ENCODE results near the gene ZNF892. TPM values are rescaled to one million over a fixed set of nuclear protein-coding genes. Genes with fewer than 3 reads are reported as not detected.

Gene ZNF892
- polyA plus RNA-seq, 1 donor (not counting 4 experiments of a cell fraction or from before 2014, with no cell fraction given), result 1.6 TPM

- DNase-seq (ENCODE audit: low read depth, low spot score) (no peak), FAIRE-seq (no peak)
- H4K20me1 ChIP-seq (ENCODE audit: control insufficient read depth, extremely low read depth, insufficient read depth, low read length), result no peaks in the 10 kb centered on the region
- H3K27ac ChIP-seq (ENCODE audit: control insufficient read depth, insufficient read depth, low read length), result no peak overlapping the region
- H3K9me3 ChIP-seq (ENCODE audit: control insufficient read depth, low read depth, low read length), result no peaks in the 10 kb centered on the region
- H3K79me2 ChIP-seq (ENCODE audit: control insufficient read depth, insufficient read depth, low read length), result no peaks in the 10 kb centered on the region
- no peak overlapping the region for H3K9ac ChIP-seq (ENCODE audit: control insufficient read depth, extremely low read depth, insufficient read depth, low read length)
- no peaks in the 10 kb centered on the region for H3K36me3 ChIP-seq (ENCODE audit: control insufficient read depth in 2 of 2, extremely low read depth in 1 of 2, insufficient read depth in 2 of 2, low read length in 2 of 2)
- TF ChIP-seq CTCF (optimal IDR thresholded peaks at IDR 0.05 in 1 of 3, IDR thresholded peaks at IDR 0.05 in 1 of 3, conservative IDR thresholded peaks at IDR 0.05 in 1 of 3; ENCODE audit: extremely low read depth in 1 of 3, insufficient read depth in 2 of 3, low read length in 3 of 3), result no peak
- no peak for TF ChIP-seq EZH2 (IDR thresholded peaks at IDR 0.05; ENCODE audit: low read length)
- H3K4me1 ChIP-seq (ENCODE audit: control insufficient read depth, extremely low read depth, insufficient read depth, low read length), result peaks cover 4% of the 10 kb centered on the region
- no peak overlapping the region for H2AFZ ChIP-seq (ENCODE audit: control insufficient read depth, low read length)
- no peaks in the 10 kb centered on the region for H3K9me1 ChIP-seq (ENCODE audit: control insufficient read depth, extremely low read depth, insufficient read depth, low read length)
- no peak overlapping the region for H3K4me3 ChIP-seq (ENCODE audit: control insufficient read depth in 2 of 3, extremely low read depth in 1 of 3, insufficient read depth in 2 of 3, low read depth in 1 of 3, low read length in 3 of 3)
- dilution Hi-C loops (cut with MboI; ENCODE audit: extremely low pct_ligation_motif_present, low sequenced_read_pairs), result no loop called here
- no peak overlapping the region for H3K4me2 ChIP-seq (ENCODE audit: control insufficient read depth, extremely low read depth, insufficient read depth, low read depth, low read length)
- H3K27me3 ChIP-seq (ENCODE audit: control insufficient read depth, extremely low read depth, insufficient read depth, low read length), result peaks cover 8% of the 10 kb centered on the region
These were observed 24.9 kb downstream of the ZNF892 start for GRCh38 chr2:95232232-95232631.

GRCh38 chr2:95234286-95234785 lies 27.0 kb downstream of the ZNF892 start:
- Histone ChIP-seq H3K4me3 (ENCODE audit: control insufficient read depth in 2 of 3, extremely low read depth in 1 of 3, insufficient read depth in 2 of 3, low read depth in 1 of 3, low read length in 3 of 3) (no peak overlapping the region), H3K9ac (ENCODE audit: control insufficient read depth, extremely low read depth, insufficient read depth, low read length) (no peak overlapping the region), H3K4me1 (ENCODE audit: control insufficient read depth, extremely low read depth, insufficient read depth, low read length) (peaks cover 4% of the 10 kb centered on the region), H4K20me1 (ENCODE audit: control insufficient read depth, extremely low read depth, insufficient read depth, low read length) (no peaks in the 10 kb centered on the region), H2AFZ (ENCODE audit: control insufficient read depth, low read length) (no peak overlapping the region), H3K9me3 (ENCODE audit: control insufficient read depth, low read depth, low read length) (no peaks in the 10 kb centered on the region), H3K9me1 (ENCODE audit: control insufficient read depth, extremely low read depth, insufficient read depth, low read length) (no peaks in the 10 kb centered on the region), H3K4me2 (ENCODE audit: control insufficient read depth, extremely low read depth, insufficient read depth, low read depth, low read length) (no peak overlapping the region), H3K27me3 (ENCODE audit: control insufficient read depth, extremely low read depth, insufficient read depth, low read length) (peaks cover 4% of the 10 kb centered on the region), H3K27ac (ENCODE audit: control insufficient read depth, insufficient read depth, low read length) (no peak overlapping the region), H3K79me2 (ENCODE audit: control insufficient read depth, insufficient read depth, low read length) (no peaks in the 10 kb centered on the region), H3K36me3 (ENCODE audit: control insufficient read depth in 2 of 2, extremely low read depth in 1 of 2, insufficient read depth in 2 of 2, low read length in 2 of 2) (no peaks in the 10 kb centered on the region)
- dilution Hi-C loops (cut with MboI; ENCODE audit: extremely low pct_ligation_motif_present, low sequenced_read_pairs), result no loop called here
- FAIRE-seq (no peak), DNase-seq (ENCODE audit: low read depth, low spot score) (no peak)
- TF ChIP-seq CTCF (optimal IDR thresholded peaks at IDR 0.05 in 1 of 3, IDR thresholded peaks at IDR 0.05 in 1 of 3, conservative IDR thresholded peaks at IDR 0.05 in 1 of 3; ENCODE audit: extremely low read depth in 1 of 3, insufficient read depth in 2 of 3, low read length in 3 of 3) (no peak), EZH2 (IDR thresholded peaks at IDR 0.05; ENCODE audit: low read length) (no peak)

All from keratinocyte (primary cell).